SIG-M5 (cell line): Measurements from ENCODE around the gene CYP2W1.
"Not testable (repeated sequence)": the region's sequence is repeated elsewhere in the genome, so short reads cannot be mapped to it uniquely, and the experiment has no call there.

Experiments used
- DNase-seq: peaks from one replicate; lab custom pipeline; 2025; lab: John Stamatoyannopoulos, UW

Gene CYP2W1

DNA sequence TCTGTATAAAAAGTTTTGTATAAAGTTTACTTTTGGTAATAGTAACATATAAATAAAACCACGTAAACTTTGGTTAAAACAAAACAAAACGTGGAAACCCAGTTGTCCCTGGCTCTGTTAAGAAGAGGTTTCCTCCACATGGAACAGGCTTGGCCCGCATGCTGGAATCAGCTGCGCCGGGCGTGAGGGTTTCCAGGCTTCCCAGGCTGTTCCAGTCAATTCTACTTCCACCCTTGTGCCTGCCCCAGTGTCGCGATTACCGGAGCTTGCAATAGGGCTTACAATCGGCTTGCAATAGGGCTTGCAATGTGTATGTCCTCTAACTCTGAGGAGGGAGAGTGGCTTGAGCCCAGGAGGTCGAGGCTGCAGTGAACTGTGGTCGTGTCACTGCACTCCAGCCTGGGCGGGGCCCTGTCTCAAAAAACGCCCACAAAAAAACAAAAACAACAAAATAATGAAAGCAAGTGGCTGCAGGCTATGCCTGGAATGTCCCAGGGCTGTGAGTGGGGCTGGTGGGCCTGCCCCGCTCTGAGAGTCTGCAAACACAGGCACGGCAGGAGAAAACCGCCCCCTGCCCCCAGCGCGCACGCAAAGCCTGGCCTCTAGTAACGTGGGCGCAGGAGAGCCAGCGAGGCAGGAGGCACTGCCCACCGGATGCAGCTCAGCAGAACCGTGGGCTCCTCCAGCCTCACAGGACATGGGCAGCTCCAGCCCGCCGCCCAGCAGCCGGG lies 16.3 kb downstream of the CYP2W1 start:
- no peak for DNase-seq

GRCh38 chr7:999941-1000935 lies 17.3 kb downstream of the CYP2W1 start:
- no peak for DNase-seq

DNA sequence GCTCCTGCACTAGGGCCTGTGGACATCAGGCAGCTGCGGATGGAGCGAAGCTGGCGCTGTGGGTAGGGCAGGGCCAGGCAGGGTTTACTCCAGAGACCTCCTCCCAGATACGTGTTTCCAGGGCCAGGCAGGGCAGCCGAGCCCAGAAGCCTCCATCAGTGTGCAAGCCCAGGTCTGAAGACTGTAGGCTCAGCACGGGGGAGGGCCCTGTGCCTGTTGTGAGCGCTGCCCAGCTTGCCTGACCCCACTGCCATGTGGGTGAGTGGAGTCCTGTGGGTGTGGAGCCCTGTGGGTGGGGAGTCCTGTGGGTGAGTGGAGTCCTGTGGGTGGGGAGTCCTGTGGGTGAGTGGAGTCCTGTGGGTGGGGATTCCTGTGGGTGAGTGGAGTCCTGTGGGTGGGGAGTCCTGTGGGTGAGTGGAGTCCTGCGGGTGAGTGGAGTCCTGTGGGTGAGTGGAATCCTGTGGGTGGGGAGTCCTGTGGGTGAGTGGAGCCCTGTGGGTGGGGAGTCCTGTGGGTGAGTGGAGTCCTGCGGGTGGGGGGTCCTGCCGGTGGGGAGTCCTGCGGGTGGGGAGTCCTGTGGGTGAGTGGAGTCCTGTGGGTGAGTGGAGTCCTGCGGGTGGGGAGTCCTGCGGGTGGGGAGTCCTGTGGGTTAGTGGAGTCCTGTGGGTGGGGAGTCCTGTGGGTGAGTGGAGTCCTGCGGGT lies 18.2 kb downstream of the CYP2W1 start:
- DNase-seq, result not testable (repeated sequence)

GRCh38 chr7:1002026-1002425 lies 19.0 kb downstream of the CYP2W1 start:
- DNase-seq, result not testable (repeated sequence)

DNA sequence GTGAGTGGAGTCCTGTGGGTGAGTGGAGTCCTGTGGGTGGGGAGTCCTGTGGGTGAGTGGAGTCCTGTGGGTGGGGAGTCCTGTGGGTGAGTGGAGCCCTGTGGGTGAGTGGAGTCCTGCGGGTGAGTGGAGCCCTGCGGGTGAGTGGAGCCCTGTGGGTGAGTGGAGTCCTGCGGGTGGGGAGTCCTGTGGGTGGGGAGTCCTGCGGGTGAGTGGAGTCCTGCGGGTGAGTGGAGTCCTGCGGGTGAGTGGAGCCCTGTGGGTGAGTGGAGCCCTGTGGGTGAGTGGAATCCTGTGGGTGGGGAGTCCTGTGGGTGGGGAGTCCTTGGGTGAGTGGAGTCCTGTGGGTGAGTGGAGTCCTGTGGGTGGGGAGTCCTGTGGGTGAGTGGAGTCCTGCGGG lies 19.5 kb downstream of the CYP2W1 start:
- DNase-seq, result not testable (repeated sequence)

DNA sequence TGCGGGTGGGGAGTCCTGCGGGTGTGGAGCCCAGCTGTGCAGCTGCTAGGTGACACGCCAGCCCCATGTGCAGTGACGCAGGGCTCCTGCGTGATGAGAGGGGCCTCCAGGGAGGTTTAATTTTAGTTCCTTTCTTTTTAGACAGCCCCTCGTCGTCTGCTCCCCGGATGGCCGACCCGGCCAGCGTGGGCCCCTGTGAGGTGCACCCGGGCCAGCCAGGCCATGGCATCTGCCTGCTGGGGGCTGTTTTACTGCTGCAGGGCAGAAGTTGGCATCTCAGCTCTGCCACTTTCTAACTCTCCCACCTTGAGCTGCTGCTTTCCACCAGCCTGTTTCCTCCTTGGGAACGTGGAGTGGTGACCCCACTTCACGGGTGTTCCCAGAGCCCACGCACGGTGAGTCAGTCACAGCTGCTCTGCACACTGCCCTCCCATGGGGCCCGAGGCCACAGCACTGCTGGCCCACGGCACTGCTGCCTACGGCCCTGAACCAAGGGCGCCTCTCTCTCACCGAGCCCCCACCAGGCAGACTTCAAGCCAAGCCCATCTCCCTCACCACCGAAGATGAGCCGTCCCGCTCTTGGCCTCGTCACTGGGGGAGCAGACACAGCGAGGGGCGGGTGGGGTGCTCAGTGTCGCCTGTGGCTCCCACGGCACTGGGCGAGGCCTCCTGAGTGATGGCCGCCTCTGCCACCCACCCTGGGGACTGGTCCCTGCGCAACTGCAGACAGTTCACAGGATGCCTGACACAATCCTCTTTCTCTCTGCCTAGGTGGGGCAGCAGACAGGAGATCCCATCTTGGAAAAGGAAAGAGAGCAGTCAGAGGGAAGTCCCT lies 21.3 kb downstream of the CYP2W1 start:
- DNase-seq, result no peak

- DNase-seq, result no peak
Observed at GRCh38 chr7:1005303-1005702, 22.3 kb downstream of the CYP2W1 start.

GRCh38 chr7:1007901-1008300 lies 24.9 kb downstream of the CYP2W1 start:
- no peak for DNase-seq

DNA sequence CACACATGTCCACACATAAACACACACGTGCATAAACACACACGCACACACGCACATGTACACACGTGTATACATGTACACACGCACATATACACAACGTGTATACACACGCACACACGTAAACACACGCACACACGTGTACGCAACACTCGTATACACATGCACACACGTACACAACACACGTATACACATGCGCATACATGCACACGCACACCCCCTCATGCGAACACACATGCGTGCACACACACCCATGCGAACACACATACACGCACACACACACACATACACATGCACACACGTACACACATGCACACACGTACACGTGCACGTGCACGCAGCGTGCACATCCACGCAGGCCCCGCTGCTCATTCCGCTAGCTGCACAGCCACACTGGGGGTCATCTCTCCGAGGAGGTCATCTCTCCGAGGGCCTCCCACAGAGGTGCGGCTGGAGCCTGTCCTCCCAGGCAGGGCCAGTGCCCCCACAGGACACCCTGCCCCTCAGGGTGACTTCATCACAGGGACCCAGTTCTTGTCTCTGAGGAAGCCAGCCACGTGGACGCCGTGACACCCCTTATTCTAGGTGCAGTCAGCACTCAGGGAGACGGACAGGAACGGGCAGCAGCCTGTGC lies 25.9 kb downstream of the CYP2W1 start:
- no peak for DNase-seq

DNA sequence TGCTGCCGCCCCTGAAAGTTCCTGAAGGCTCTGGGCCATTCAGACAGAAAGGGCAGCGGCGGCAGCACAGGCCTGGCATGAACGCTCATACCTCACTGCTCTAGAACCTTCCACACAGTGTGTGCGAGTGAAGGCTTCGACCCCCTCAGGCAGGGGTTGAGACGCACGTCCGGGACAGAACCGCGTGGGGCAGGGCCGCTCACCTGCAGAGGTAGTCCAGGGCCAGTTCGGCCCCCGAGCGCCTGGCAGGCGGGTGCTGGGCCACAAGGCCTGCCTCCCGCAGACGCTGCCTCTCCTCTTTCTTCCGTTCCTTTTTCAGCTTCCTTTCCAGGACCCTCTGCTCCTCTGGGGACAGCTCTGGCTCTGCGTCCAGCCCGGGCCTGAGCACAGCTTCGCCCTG lies 26.8 kb downstream of the CYP2W1 start:
- DNase-seq, result no peak

- no peak for DNase-seq
Observed at GRCh38 chr7:1010226-1010625, 27.2 kb downstream of the CYP2W1 start.

GRCh38 chr7:1011297-1012003 lies 28.5 kb downstream of the CYP2W1 start:
- DNase-seq, result no peak

GRCh38 chr7:1012004-1012715 lies 29.2 kb downstream of the CYP2W1 start:
- no peak for DNase-seq

DNA sequence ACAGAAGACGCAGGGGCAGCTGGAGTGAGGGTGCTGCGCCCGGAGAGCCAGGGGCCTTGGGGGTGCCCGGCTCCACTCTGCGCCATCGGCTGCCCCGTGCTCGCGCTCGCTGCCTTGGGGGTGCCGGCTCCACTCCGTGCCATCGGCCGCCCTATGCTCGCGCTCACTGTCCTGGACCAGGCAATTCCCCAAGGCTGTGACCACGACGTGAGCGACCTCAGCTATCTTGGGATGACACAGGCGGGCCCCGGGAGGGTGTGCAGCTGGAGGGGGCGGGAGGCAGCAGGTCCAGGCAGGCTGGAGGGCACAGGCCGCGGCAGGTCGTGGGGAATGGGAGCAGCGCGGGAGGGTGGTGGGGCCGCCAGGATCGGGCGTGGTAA lies 29.7 kb downstream of the CYP2W1 start:
- no peak for DNase-seq

DNA sequence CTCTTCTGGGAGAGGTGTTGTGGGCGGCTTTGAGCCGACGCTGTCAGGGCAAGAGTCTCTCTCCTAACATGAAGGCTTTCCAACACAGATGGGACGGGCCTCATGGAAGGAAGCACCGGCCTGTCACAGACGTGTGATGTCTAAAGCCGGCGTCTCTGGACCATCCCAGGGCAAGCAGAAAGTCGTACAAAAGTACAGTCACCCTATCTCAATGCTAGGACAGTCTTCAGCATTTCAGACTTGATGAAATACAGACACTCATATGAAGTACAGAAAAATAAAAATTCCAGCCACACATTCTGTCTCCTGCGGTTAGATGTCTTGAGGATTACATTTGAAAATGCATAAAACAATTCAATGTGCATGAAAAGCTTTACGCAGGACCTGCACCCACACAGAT lies 30.6 kb downstream of the CYP2W1 start:
- DNase-seq, result no peak

GRCh38 chr7:1014681-1015080 lies 31.7 kb downstream of the CYP2W1 start:
- DNase-seq, result no peak

DNA sequence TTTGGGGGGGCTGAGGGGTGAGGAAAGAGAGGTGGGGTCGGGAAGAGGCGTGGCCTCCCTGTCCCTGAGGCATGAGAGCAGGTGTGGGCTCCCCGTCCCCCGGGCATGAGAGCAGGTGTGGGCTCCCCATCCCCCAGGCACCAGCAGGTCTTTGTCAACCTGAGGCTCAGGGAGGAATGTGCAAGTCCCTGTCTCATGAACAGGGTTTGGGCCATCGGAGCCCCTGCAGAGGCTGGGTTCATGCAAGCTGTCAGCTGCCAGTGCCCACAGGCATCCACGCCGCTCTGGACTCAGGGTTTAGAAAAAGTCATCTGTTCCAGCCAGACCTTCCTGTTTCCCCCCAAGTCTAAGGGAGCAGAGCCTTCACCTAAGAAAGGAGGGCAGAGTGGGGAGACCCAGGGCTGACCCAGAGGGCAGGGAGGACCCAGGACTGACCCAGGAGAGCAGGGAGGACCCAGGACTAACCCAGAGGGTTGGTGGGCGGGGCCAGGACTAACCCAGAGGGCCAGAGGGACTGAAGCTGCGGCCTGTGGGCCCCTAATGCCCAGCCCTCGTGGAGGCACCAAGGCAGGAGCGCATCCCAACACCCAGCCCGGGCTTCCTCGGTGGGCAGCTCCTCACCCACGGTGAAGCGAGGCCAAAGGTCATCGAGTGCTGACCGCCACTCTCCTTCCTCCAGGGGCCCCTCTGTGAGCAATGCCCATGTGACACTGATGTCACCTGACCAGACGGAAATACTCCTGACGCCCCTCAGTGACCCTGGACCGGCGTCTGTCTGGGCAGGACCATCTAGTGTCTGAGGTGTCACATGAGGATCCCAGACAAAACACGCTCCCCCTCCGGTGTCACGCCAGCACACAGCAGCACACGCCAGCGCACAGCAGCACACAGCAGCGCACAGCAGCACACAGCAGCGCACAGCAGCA lies 32.5 kb downstream of the CYP2W1 start:
- DNase-seq, result no peak
